GM18870 (cell line): ENCODE measurements around the gene KIAA1328.

Experiments
- ATAC-seq: cut with Tn5 transposase; IDR thresholded peaks from one replicate; pipeline ENCODE4 v1.9.1; 2021; ENCODE audit warnings: moderate library complexity; ENCODE audit not compliant: unreplicated experiment

Gene KIAA1328

DNA sequence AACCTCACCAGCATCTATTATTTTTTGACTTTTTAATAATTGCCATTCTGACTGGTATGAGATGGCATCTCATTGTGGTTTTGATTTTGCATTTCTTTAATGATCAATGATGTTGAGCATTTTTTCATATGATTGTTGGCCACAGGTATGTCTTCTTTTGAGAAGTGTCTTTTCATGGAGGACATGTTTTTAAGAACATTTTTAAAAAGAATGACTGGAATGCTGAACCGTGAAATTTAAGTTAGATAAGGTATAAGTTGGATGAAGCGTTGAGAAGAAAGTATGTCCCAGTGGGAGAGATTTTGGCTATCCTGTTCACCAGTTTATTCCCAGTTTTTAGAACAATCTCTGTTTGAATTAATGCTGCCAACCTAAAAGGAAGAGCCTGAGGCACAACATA lies 370.8 kb downstream of the KIAA1328 start:
- no peak for ATAC-seq

DNA sequence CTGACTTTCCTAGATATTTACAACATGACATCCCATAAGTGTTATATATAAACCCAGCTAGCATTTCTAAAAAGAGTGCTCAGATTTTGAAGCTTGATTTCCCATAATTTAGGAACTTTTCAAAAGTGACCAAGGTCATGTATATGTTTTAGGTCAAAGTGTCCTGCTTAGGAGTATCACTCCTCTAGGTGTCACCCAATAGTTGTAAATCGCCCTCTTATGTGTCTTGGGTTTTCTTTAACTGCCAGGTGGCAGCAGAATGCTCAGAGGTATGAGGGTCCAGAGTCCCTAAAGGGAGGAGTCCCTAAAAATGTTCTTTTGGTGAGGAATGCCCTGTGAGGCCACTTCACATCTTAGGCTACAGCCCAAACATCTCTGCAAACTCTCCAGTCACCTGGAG lies 378.4 kb downstream of the KIAA1328 start:
- no peak for ATAC-seq

DNA sequence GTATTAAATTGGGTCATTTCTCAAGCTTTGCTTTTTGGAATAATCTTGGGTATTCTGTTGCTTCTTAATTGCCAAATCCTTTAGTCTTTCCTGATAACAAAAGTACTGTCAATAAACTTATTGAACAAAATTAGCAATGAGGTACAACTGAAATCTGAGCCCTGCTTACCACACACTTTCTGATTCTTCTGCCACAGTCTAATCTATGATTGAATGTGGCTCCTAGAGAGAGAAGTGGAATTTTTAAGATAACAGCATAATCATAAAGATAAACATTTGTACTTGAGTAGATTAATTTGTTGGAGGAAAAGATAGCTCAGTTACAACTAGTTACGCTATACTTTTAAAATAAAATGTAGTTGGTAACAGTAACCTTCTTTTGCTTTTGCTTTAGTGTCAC lies 381.9 kb downstream of the KIAA1328 start:
- no peak for ATAC-seq

DNA sequence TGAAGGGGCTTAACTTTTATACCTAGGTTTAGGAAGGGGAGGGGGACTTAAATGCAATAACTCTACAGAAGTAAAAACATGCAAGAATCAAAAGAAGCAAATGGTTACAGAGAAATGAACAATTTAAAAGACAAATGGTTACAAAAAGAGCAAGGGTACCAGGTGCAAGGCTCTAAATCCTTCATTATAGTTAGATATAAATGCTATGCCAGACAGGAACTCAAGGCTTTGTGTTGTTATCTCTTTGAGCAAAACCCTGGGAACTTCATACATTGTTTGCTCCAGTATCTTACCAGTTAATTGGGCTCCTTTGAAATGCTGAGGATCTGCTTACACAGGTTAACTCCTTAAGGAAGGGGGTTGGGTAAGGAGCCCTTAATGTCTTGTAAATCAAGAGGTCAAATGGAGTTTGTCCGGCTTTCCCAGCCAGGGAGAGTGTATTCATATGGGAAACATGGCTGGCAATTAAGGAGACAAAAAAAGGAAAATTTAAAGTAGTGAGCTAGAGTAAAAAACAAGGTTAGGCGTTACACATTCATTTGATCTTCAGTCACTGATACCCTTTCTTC lies 389.2 kb downstream of the KIAA1328 start:
- ATAC-seq: no peak

DNA sequence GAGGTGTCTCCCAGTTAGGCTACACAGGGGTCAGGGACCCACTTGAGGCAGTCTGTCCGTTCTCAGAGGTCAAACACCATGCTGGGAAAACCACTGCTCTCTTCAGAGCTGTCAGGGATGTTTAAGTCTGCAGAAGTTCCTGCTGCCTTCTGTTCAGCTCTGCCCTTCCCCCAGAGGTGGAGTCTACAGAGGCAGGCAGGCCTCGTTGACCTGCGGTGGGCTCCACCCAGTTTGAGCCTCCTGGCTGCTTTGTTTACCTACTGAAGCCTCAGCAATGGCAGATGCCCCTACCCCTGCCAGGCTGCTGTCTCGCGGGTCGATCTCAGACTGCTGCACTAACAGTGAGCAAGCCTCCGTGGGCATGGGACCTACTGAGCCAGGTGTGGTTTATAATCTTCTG lies 390.3 kb downstream of the KIAA1328 start:
- no peak for ATAC-seq

DNA sequence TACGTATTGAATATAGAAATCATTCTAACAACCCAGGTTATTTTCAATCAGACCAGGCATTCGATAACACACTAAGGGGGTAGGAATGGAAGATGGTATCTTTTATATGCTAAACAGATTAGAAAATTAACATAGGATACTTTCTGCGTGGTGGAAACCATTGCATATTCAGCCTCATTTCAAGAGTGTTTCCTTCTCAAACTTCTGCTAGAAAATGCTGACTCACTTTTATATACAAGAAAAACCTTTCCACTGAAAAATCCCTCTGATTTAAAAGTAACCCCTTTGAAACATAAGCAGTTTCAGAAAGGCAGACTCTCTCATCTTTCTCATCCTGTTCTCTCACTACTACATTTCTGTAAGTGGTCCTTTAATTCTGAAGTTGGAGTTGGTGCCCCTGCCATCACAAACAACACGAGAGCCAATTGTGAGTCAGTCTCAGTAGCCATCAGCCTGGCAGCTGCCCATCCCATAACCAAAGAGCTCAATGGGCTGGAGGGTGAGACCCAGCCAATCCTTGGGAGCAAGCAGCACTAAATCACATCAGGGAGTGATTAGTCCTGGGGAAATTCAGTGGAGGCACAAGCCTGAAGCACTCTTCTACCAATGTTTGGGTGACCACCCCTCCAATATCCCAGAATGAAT lies 393.5 kb downstream of the KIAA1328 start:
- no peak for ATAC-seq

DNA sequence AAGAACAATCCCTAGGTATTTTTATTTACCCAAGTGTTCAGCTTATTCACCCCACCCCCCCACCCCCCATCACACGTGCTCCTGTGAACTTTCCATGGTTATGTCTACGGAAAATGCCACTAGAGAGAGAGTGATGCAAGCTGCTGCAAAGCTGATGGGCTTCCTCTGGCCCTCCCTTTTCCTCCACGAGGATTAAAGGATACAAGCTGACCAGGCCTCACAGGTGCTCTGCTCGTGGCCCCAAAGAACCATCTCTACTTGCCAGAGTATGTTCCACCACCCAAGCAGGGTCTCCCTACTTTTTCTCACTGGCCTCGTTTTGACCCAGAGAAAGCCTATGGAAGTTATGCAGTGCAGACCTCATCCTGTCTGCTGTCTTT lies 394.1 kb downstream of the KIAA1328 start:
- no peak for ATAC-seq

DNA sequence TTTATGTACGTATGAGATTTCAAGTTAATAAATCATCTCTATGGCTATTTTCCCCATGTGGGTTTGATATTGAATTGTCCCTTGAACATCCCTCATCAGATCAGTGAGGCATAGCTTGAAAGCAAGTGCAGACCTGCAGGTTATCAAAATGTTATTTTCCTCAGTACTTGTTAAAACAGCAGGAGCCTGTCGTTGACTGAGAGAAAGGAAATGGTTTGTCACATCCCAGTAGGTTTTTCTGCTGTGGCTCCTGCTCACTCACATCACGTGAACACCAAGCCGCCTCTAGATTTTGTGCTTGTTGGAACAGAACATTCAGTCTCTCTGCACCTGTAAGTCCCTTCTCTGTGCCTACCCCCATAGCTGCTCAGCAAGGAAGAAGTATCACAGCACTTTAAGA lies 396.4 kb downstream of the KIAA1328 start:
- no peak for ATAC-seq

DNA sequence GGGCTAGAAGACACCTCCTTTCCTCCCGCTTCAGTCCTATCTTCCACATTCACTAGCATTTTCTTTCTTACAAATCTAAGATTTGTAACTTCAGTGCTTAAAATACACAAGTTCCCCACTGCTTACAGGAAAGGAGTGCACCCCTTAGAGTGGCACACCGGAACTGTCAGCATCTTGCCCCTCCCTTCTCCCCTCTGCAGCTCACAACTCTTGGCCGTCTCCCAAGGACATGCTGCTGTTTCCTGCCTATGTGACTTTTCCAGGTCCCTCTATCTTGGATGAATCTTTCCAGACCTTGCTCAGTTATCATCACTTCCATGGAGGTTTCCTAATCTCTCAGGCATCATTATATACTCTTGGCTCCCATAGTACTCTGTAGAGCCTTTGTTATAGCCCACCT lies 401.8 kb downstream of the KIAA1328 start:
- no peak for ATAC-seq

DNA sequence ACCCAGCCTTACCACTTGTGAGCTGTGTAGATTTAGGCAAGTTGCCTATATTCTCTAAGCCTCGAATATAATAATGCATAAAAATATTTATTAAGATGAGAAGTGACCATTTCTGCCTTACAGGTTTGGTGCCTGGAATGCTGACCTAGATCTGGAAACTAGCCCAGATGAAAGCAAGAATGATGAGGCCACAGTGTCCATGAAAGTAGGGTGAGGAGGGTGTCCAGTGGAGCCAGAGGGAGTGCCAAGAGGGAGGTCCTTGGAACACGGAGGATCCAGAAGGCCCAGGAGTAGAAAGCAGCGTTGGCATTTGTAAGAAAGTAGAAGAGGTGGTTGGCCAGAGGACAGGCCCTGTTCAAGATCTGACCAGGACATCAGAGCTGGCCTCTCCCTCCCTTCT lies 402.3 kb downstream of the KIAA1328 start:
- ATAC-seq: no peak

DNA sequence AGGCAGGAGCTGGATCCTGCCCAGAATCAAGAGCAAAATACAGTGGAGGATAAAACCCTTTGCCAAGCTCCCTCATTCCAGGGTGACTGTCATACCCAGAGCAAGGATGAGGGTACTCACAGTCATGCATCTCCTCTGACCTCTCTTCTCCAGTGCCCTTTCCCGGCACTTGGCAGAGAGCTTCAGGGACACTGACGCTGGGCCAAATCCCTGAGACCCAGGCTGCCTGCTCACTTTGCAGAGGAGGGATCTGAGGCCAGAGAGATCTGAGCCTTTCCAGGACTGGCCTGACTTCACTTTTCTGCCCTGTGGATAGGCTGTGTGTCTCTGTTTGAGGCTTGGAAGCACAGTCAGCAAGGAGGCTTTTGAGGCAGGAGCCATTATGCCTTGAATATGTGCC lies 406.7 kb downstream of the KIAA1328 start:
- no peak for ATAC-seq

DNA sequence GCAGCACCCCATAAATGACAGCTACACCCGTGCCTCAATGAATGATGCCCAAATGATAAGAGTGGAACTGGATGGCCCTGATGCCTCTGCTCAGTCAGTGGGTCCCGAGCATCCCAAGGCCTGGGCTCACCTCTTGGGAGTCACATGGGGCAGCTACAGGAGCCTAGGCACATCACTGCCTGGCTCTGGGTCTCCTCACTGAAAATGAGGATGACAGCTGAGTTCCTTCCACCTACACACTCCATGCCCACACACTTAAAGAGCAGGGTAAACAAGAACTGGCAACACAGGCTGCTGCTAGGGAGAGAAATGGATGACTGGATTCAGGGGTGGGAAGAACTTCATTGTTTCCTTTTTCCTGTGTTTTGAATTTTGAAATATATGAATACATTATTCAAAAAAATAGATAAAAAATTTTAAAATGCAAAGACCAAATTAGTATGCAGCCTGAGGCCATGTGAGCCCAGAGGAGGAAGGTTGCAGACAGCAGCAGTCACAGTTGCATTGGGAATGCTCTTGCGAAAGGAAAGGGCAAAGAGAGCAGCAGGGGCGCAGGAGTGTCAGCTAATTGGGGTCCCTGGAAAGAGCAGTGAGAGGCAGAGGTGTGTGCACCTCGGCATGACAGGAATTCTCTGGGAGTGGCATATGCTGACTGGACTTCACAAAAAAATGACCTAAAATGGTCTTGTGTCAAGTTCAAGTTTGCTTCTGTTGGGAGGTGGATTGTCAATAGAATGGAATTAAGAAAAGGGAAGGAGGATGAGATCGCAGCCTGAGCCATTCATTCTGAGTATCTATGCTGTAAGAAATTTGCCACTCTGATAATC lies 409.6 kb downstream of the KIAA1328 start:
- ATAC-seq: no peak

DNA sequence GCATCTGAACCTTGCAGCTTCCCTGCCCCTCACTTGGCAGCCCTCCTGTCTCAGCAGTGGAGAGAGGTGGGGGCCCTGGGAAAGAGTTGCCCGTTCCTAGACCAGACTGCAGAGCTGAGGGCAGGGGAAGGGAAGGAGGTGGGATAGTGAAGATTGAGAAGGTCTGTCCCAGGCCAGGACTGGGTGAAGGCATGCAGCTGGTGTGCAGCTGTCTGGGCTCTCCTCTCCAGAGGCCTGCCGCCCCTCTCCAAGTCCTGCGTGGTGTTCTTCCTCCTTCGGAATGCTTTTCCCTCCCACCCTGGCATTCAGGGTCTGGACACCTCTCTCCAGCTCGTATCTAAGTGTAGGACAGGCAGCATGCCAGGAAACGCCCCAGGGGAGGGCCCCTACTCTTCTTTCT lies 413.2 kb downstream of the KIAA1328 start:
- ATAC-seq: no peak

DNA sequence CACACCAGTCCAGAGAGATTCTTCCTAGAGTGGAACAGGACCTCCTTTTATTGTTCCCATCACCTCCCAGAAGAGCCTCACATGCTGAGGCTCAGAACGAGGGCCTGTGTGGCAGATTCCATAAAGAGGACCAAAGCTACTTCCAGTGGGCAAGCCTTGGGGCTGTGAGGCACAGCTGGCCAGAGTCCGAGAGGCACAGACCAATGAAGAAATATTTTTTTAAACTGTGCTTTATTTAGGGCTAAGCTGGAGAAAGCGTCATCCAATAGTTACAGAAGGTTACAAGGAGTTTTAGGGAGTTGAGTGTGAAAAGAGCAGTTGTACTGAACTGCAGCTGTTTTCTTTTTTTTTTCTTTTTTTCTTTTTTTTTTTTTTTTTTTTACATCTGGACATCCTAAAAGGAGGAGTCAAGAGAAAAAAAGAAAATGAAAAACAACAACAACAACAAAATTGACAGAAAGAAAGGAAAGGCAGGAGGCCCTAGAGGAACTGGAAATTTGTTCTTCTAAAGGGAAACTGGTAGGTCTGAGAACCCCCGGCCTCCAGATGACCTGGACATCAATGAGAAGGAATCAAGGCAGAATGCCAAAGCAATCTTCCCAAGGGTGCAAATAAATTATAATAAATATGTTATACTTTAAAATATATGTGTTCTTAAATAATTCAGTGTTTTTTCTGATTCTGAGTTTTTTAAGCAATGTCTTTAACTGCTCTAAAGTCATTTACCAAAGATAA lies 414.1 kb downstream of the KIAA1328 start:
- ATAC-seq: no peak

DNA sequence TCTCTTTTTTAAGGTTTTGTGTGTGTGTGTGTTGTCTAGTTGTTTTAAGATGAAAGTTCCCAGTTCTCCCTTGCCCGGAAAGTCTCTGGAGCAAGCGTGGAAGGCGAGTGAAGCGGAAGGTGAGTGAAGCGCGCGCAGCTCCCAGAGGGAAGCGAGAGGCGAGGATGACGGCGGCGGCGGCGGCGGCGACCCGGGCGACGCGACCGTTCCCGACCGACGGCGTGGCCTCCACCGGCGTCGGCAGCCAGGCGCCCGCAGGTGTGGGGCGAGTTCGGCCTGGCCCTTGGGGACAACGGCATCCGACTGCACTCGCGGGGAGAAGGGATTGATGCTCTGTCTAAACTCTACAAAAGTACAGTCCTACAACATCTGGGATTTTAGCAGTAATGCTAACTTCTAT lies 414.8 kb downstream of the KIAA1328 start:
- ATAC-seq: no peak

DNA sequence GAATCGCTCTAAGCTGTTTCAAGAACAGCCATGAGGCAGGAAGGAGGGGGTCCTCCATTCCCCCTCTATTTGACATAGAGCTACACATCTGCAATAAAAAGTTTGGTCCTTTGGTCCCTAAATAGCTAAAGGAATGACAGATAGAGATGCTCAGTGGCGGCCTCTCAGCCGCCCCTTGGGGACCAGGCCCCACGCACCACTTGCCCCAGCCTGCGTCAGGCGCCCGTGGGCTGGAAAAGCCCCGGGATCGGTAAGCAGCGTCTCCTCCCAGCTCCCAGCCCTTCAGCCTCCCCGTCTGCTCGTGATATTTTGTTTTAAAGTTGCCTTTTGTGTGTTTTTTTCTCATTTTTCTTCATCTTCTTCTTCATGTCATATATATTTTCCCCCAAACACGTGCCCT lies 415.7 kb downstream of the KIAA1328 start:
- no peak for ATAC-seq

DNA sequence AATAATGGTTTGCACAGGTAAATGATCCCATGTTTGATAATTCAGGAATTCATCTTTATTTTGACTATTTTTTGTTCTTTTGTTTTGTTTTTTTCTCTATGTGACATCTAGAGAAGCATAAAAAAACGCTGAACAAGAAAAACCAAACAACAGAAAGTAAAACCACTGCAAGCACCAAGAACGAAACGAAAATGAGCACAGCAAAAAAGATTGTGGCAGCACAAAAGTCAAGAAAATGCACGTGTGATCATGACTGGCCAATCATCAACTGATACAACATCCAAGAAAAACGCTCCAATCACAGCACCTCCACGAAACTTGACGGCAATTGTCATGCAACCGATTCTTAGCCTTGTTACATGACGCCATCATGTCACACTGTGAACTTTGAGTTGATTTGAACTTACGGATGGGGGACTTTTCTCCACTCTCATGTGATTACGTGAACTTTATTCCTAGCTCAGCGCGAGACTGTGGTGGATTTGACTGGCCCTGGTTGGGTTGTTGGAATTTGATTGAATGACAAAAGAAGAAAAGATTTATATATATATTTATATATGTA lies 417.9 kb downstream of the KIAA1328 start:
- ATAC-seq: no peak

DNA sequence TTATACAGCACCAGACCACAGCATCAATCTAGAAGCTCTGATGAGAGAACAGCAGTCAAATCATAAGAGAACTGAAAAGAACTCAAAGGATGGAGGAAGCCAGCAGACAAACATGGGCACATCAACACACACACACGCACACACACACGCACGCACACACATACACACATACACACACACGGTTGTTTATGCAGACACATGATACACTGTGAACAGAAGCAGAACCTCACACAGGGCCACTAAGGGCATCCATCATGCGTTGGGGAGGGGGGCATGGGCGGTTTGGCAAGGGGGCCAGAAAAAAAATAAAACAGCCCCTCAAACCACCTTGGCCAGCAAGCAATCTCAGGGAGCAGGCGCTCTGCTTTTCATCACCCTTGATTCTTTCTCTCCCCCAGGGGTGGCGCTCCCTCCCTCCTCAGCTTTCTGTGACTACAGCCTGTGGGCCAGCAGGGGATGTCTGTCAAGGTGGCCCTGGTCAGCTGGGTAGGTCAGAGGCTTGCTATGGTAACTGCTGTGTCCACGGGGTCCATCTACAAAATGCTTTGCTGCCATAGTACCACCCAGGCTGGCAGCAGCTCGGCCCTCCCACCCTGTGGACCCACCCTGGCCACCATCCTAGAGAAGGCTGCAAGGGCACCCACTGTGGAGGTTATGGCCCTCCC lies 418.7 kb downstream of the KIAA1328 start:
- no peak for ATAC-seq

DNA sequence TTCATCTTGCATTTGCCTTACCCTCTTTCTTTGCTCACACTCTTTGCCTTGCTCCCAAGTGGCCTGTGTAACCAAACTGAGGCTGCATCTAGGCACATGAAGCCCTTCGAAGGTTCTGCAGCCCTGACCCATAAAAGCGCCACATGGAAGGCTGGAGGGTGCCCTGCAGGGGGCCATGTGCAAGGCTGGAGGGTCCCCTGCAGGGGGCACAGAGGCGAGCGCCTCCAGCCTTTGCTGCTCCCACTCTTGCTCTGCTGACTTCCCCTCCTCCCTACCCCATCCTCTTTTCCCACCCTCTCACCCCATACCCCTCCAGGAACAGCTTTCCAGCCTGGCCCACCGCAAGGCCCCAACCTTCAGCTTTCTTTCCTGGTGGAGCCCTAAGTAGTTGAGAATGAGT lies 419.4 kb downstream of the KIAA1328 start:
- no peak for ATAC-seq

DNA sequence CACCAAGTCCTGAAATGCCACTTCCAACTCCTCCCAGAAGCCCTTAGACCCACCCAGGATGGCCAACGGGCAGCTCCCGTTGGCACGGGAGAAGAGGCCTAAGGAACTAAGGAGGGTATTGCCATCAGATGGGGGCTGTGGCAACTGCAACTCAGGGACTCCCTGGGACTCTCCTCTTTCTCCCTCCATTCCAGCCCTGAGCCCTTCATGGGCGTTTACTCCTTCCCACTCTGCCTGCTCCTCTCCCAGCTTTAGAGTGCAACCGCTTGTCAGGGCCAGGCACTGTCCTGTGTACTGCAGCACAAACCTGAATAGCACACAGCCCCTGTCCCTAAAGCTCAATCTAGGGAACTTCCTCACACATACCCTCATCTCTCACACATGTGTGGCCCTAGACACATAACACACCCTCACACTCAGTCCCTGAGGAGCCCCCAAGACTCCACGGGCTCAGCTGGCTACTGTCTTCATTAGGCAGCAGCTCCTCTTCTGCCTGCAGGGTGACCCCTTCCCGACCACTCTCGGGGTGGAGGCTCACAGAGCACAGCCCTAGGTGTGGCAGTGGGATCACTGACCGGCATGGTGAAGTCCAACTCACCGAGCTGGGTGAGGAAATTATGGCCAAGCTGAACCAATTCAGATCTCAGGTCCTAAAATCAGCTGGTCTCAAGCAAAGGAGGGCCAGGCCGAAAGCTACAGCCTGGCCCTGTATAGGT lies 420.4 kb downstream of the KIAA1328 start:
- no peak for ATAC-seq
